Suprapubic skin (tissue), 2 donors: Measurements from ENCODE around the gene EAF1.

Source experiments
- EP300 ChIP-seq: sonication (generic); formaldehyde crosslinking; IDR thresholded peaks from one replicate; pipeline ENCODE4 v1.6.1; 2017; ENCODE audit warnings: antibody characterized with exemption
- POLR2A ChIP-seq, 2 donors: fragments of 450-650 bp; IDR thresholded peaks; one replicate each; pipeline ENCODE4 v1.6.1; 2017; ENCODE audit warnings: antibody characterized with exemption in 2 of 2, mild to moderate bottlenecking in 2 of 2, moderate library complexity in 2 of 2

DNA sequence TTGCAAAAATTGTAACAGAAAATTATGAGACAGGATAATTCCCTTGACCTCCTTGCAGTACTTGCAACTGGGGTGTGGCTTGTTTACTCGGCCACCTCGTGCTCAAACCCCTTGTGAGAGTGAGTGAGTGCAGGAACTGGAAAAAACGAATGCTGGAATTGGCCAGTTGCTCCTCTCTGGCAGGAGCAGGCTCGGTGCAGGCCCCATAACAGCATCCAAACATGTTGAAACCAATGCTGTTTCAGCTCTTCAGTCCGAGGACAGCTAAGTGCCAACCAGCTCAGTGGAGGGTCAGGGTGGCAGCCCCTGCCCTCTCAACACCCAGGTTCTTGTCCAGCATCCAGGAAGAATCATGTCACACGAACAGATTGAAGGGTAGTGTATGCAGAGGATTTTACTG, 36.9 kb upstream of the EAF1 start:
- TF ChIP-seq EP300 (no peak), POLR2A (IDR thresholded peaks at IDR 0.05) (no peak)
